ENCODE measurements around the gene OLA1. TPM values are rescaled to one million over a fixed set of nuclear protein-coding genes. Genes with fewer than 3 reads are reported as not detected.

Gene OLA1
- total and polyA plus RNA-seq, 2 of the 4 experiments (the other 2 are of a cell fraction) = 54.7 to 71.2 TPM

GRCh38 chr2:174035117-174035635 is 213.2 kb downstream of the OLA1 start:
- Histone ChIP-seq H3K14ac (replicated peaks; ENCODE audit: low read depth, low read length) (no peak overlapping the region), H4K20me1 (ENCODE audit: insufficient read depth, low read length) (no peaks in the 10 kb centered on the region), H2BK20ac (ENCODE audit: low read depth, low read length) (peak overlapping the region; percentile 86), H3K4me2 (ENCODE audit: low read depth, low read length) (no peak overlapping the region), H3K9me3 (ENCODE audit: control insufficient read depth, insufficient read depth, low read length) (no peaks in the 10 kb centered on the region), H3K4ac (ENCODE audit: low read depth, low read length) (peak overlapping the region; percentile 82), H2BK15ac (ENCODE audit: low read depth, low read length) (peak overlapping the region; percentile 71; the same call in 2 of the 3 replicates), H3K9me1 (ENCODE audit: insufficient read depth, low read length) (peaks cover 21% of the 10 kb centered on the region), H4K5ac (ENCODE audit: low read depth, low read length) (peak overlapping the region; percentile 52; the same call in 1 of the 2 replicates), H3K56ac (ENCODE audit: extremely low read depth, insufficient read depth, low read length) (no peak overlapping the region), H3K36me3 (ENCODE audit: control insufficient read depth, insufficient read depth, low read length) (no peaks in the 10 kb centered on the region), H3K27me3 (ENCODE audit: control insufficient read depth, insufficient read depth, low read length) (no peaks in the 10 kb centered on the region), H2BK120ac (ENCODE audit: low read depth, low read length) (peak overlapping the region; percentile 66; the same call in 1 of the 2 replicates), H2AK5ac (ENCODE audit: low read depth, low read length) (peak overlapping the region; percentile 77; the same call in 1 of the 2 replicates), H2BK5ac (ENCODE audit: low read depth, low read length, poor library complexity, severe bottlenecking) (peak overlapping the region; percentile 32), H3K23ac (ENCODE audit: low read depth, low read length) (peak overlapping the region; percentile 44; the same call in 1 of the 2 replicates), H3K4me1 (ENCODE audit: control insufficient read depth, insufficient read depth, low read length) (peaks cover 17% of the 10 kb centered on the region), H4K91ac (ENCODE audit: insufficient read depth, low read depth, low read length) (peak overlapping the region; percentile 55), H2AFZ (replicated peaks; ENCODE audit: low read length, poor library complexity) (peak overlapping the region; percentile 1), H3K27ac (ENCODE audit: insufficient read depth, low read length) (no peak overlapping the region), H3K79me1 (ENCODE audit: low read depth in 1 of 2, low read length in 2 of 2) (peaks cover 0 to 12% of the 10 kb centered on the region in 2 experiments; a peak in 2 of 4 replicates), H3K9ac (ENCODE audit: low read depth, low read length) (no peak overlapping the region), H2AK9ac (replicated peaks; ENCODE audit: low read depth, low read length, poor library complexity) (no peak overlapping the region), H3K4me3 (ENCODE audit: insufficient read depth, low read depth, low read length) (no peak overlapping the region), H3K18ac (ENCODE audit: low read depth, low read length) (peak overlapping the region; percentile 8; the same call in 1 of the 2 replicates), H4K8ac (ENCODE audit: low read depth in 2 of 2, low read length in 2 of 2) (peak overlapping the region in 1 of 2 experiments; percentile 67; a peak in 2 of 4 replicates)
- WGBS, 2 experiments (ENCODE audit: extremely low coverage in 2 of 2, insufficient read length in 1 of 2) = 80% methylated on average over 2 of the region's 3 CpGs; no CpG with 5 or more reads in 1 of the 2 experiments
- TF ChIP-seq POLR2A (IDR thresholded peaks at IDR 0.05; ENCODE audit: low read depth, low read length) (no peak), MAFK (IDR thresholded peaks at IDR 0.05; ENCODE audit: low read depth, low read length) (no peak), RAD21 (IDR thresholded peaks at IDR 0.05; ENCODE audit: low read length) (no peak), SMC3 (IDR thresholded peaks at IDR 0.05; ENCODE audit: low read depth, low read length) (no peak), MAZ (IDR thresholded peaks at IDR 0.05; ENCODE audit: borderline replicate concordance, low read depth, low read length) (no peak)
- TF ChIP-seq, protein P1, sequence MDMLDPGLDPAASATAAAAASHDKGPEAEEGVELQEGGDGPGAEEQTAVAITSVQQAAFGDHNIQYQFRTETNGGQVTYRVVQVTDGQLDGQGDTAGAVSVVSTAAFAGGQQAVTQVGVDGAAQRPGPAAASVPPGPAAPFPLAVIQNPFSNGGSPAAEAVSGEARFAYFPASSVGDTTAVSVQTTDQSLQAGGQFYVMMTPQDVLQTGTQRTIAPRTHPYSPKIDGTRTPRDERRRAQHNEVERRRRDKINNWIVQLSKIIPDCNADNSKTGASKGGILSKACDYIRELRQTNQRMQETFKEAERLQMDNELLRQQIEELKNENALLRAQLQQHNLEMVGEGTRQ (IDR thresholded peaks at IDR 0.05; ENCODE audit: low read depth, low read length) = no peak
- intact Hi-C loops (cut with micrococcal nuclease) = no loop called here
- in situ Hi-C loops (cut with MboI; ENCODE audit: low sequenced_read_pairs) = no loop called here
- ATAC-seq (ENCODE audit: low read depth) (no peak), DNase-seq (peak; percentile 39)
- dilution Hi-C loops (cut with HindIII; ENCODE audit: low sequenced_read_pairs, unreplicated experiment) = no loop called here
- ChIA-PET POLR2A (ENCODE audit: unreplicated experiment) (no interaction called here), CTCF (interaction anchor here (0.9 kb wide), 1 partner anchor 15 kb away, joined by 3 read pairs; no protein-coding TSS in a partner anchor)
- BruUV-seq (replicated peaks) = no TSS peak

All from IMR-90 (cell line).